AML-193 (cell line): ENCODE results near the gene CDK5.

Experiments
- DNase-seq, 2 experiments: peaks; one replicate each; lab custom pipeline; 2025; lab: John Stamatoyannopoulos, UW

CDK5 gene

GRCh38 chr7:151073990-151074389 is 16.3 kb upstream of the CDK5 start:
- no peak for DNase-seq

- no peak for DNase-seq
These were observed 13.6 kb upstream of the CDK5 start for GRCh38 chr7:151071032-151071866.

GRCh38 chr7:151070574-151070960 is 12.9 kb upstream of the CDK5 start:
- no peak for DNase-seq

DNA sequence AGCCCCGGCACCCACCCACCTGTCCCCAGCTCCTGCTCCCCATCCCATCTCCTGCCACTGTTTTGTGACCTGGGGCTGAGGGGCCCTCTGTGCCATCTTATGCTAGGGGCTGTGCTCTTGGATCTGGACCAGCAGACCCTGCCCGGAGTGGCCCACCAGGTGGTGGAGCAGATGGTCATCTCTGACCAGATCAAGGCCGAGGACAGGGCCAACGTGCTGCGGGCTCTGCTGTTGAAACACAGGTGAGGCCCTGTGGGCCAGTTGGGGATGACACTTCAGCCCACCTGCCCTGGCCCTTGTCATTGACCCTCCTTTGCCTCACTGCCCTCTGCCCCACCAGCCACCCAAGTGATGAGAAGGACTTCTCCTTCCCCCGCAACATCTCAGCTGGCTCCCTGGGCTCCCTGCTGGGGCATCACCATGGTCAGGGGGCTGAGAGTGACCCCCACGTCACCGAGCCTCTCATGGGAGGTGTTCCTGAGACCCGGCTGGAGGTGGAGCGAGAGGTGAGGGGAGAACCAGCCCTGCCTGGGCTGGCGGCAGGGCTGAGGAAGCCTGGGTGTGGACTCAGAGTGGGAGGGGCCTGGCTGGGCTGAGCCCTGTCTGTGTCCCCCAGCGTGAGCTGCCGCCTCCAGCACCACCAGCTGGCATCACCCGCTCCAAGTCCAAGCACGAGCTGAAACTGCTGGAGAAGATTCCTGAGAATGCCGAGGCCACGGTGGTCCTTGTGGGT is 12.3 kb upstream of the CDK5 start:
- DNase-seq = no peak

GRCh38 chr7:151068069-151068773 is 10.5 kb upstream of the CDK5 start:
- DNase-seq = no peak

- DNase-seq = no peak
These were observed 8.7 kb upstream of the CDK5 start for GRCh38 chr7:151066273-151066974.

- no peak for DNase-seq
These were observed 7.8 kb upstream of the CDK5 start for GRCh38 chr7:151065516-151065915.

GRCh38 chr7:151064993-151065392 is 7.3 kb upstream of the CDK5 start:
- DNase-seq = no peak

- no peak for DNase-seq
These were observed 6.8 kb upstream of the CDK5 start for GRCh38 chr7:151064454-151064853.

GRCh38 chr7:151063212-151063561 is 5.5 kb upstream of the CDK5 start:
- DNase-seq = no peak

DNA sequence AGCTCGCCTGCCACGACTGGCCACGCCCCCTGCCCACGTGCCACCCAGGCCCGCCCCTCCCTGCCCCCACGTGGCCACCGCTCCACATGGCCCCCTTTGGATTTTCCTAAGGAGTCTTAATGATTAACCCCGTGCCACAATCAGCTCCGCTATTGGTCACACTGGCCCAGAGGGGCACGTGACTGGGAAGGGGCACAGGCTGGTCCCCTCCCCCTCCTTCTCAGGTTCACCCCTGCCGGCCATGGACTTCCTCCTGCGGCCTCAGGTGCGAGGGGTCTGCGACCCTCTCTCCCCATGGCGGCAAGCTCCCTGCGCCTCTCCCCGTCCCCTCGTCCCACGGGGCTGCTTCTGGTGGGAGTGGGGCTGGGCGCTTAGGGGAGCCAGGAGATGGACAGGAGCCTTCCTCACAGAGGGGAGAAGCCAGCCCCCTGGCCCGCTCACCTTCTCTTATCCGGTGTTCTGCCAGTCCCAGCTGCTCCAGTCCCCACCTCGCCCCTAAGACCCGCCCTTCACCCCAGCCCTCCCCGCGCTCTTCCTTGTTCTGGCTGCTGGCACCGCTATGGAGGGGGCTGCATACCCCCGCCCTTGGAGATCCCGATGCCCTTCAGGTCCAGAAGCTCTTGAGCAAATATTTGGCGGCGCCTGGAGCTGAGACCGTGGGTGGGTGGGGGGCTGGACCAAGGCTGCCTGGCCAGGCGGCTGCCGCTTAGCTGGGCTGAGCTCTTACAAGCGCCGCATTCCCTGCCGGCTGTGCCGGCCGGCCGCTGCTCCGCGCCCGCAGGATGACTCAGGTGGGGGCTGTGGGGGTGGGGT is 4.9 kb upstream of the CDK5 start:
- DNase-seq = no peak

GRCh38 chr7:151062111-151062398 is 4.4 kb upstream of the CDK5 start:
- no peak for DNase-seq

DNA sequence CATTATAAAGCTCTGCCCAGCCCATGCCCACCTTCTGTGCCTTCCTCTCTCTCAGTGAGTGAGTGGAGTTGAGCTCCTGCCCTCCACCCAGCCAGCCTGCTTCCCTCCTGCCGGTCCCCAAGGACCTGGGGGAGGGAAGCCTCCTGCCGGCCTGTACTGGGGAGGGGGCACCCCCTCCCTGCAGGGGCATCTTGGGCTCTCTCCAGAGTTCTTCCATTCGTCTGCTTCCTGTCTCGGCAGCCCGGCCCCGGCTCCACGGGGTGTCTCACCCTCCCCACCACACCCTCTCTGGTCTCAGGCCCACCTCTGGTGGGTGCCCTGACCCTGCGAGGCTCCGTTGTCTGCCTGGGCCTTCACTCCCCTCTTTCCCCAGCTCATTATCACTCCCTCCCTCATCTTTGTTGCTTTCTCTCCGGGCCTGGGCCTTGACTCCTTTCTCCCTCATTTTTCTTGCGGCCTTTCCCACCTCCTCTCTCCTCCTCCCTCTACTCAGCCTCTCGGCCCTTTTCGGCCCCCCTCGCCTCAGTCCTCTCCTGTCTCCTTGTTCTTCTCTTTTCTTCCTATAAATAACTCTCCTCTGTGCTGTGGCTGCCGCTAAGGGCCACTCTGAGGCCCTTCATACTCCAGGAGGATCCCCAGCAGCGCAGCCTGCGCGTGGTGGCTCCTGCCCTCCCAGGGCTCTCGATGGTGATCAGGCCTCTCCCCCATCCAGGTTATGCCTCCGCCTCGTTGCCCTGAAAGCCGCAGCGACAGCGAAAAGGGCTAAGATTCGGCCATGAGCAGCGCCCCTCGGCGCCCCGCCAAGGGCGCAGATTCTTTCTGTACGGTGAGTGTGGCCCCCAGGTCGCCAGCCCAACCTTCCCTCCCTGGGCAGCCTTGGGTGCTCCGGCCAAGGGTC is 3.8 kb upstream of the CDK5 start:
- DNase-seq = no peak

DNA sequence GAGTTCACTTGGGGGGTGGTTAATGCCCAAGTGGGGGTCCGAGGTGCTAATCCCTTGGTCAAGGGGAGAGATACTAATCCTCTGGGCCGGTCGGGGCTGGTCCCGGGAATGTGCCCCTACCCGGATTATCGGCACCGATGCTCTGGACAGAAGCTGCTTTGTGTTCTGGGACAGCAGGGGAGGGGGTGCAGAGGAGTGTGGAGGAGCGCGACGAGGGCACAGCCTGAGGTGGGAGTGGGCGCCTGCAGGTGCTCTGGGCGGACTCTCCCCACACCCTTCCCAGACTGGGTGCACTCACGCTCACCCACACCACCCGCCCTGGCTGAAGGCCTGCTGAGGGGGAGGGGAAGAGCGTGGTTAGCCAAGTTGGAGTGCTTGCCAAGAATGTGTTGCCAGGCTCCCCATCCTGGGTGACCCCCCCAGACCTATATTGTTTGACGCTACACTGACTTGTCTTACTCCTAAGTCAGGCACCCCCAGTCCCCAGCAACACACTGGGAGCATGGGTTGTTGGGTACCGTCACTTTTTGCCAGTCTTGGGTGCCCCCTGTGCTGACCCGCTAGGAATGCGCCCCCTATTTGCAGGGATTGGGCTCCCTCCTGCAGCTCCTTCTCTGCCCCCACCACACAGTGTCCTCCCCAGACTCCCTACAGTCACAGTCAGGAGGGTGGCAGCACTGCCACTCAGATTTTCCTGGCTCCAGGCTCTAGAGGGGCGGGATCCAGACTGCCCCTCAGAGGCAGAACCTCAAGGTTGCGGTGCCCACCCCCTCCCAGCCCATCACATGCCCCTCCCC is 2.9 kb upstream of the CDK5 start:
- peak in 1 of 2 experiments; percentile 23 for DNase-seq

- DNase-seq = no peak
These were observed 2.4 kb upstream of the CDK5 start for GRCh38 chr7:151060113-151060415.

DNA sequence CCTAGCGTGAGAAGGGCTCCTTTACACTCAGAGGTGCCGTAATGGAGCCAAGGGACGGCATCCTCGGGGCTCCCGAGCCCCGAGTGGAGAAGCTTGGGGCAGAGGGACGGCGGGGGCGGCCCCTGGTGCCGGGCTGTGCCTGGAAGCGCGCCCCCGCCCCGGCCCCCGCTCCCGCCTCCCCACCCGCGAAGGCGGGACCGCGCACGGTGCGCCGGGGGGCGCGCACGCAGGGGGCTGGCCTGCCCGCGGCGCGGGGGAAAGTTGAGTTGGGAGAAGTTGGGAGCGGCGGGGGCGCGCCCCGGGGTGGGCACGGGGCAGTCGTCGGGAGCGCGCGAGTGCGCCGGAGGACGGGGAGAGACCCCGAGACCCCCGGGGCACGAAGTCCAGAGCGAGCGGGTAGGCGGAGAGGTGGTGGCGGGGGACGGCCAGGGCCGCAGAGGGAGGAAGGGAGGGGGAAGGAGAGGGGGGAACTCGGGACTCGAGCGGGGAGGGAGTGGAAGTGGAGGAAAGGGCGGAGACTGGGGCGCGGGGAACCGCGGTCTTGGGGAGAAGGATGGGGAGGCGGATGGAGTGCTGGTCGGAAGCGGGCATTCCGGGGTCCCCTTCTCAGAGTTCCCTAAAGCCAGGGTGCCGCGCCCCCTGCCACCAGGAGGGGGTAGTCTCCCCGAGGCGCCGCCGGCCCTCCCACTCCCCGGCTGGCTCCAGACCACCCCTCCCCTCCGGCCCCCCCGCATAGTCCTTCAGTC is 1.8 kb upstream of the CDK5 start, which contains the start of gene SLC4A2:
TSS of gene SLC4A2 (plus strand) at position 223 of the 746 bp plus-strand sequence. CDS start 2,399 bp downstream, outside the sequence.
- DNase-seq = peak; percentile 44 to 58

GRCh38 chr7:151058781-151059366 is 1.2 kb upstream of the CDK5 start:
- no peak for DNase-seq

DNA sequence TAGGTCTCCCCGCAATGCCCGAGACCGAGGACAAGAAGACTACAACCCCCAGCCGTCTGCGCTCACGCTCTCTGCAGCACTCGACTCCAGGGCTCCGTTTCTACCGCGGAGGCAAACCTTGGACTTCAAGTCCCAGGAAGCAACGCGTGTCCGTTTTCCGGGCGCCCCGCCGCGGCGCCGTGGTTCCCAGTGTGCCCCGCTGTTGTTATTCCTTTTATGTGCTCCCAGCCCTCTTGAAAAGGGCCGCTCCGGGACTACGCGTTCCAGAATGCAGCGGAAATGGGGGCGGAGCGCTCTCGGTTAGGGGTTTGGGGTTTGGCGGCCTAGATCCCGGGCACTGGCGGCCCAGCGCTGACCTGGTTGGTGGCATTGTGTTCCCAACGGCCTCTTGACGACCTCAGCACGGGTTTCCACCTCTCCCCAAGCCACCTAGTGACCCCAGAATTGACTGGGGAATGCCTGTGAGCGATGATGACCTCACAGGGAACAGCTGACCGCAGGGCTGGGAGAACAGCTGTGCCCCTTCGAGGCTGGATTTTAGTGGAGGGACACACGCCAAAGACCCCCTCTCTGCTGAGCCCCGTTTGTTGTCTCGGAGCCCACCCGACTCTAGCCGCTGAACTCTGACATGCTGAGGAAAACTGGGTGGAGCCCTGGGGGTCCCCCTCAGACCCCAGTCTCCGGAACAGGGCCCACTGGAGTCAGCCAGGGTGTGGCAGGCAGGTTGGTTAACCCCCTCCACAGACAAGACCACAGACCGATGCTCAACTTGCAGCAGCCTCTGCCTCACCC is 488 bp upstream of the CDK5 start:
- DNase-seq = peak; percentile 97 to 98
